ENCODE data around the gene HIBADH.

DNA sequence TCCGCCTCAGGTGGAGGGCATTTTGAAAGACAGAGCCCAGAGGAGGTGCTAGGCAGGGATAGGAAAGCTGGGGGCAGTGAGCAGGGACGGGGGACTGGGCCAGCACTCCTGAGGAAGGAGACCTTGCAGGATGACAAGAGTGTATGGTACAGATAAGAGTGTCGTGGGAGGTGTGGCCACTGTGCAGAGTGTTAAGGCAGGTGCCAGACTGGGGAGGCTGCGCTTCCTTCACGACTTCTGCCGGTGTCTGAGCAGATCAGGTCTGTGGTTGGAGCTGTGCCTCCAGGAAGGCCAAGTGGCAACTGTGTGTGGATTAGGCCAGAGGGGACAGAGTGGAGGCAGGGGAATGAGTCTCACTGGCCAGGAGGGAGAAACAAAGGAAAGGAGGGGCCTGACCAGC, 161.7 kb downstream of the HIBADH start:
- TF ChIP-seq POLR2AphosphoS5 (IDR thresholded peaks at IDR 0.05; ENCODE audit: low read depth, low read length): no peak
- TF ChIP-seq, protein P1, sequence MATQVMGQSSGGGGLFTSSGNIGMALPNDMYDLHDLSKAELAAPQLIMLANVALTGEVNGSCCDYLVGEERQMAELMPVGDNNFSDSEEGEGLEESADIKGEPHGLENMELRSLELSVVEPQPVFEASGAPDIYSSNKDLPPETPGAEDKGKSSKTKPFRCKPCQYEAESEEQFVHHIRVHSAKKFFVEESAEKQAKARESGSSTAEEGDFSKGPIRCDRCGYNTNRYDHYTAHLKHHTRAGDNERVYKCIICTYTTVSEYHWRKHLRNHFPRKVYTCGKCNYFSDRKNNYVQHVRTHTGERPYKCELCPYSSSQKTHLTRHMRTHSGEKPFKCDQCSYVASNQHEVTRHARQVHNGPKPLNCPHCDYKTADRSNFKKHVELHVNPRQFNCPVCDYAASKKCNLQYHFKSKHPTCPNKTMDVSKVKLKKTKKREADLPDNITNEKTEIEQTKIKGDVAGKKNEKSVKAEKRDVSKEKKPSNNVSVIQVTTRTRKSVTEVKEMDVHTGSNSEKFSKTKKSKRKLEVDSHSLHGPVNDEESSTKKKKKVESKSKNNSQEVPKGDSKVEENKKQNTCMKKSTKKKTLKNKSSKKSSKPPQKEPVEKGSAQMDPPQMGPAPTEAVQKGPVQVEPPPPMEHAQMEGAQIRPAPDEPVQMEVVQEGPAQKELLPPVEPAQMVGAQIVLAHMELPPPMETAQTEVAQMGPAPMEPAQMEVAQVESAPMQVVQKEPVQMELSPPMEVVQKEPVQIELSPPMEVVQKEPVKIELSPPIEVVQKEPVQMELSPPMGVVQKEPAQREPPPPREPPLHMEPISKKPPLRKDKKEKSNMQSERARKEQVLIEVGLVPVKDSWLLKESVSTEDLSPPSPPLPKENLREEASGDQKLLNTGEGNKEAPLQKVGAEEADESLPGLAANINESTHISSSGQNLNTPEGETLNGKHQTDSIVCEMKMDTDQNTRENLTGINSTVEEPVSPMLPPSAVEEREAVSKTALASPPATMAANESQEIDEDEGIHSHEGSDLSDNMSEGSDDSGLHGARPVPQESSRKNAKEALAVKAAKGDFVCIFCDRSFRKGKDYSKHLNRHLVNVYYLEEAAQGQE (IDR thresholded peaks at IDR 0.05; ENCODE audit: insufficient read depth in 1 of 2, low read depth in 2 of 2, low read length in 1 of 2): no peak
- TF ChIP-seq, protein P2, sequence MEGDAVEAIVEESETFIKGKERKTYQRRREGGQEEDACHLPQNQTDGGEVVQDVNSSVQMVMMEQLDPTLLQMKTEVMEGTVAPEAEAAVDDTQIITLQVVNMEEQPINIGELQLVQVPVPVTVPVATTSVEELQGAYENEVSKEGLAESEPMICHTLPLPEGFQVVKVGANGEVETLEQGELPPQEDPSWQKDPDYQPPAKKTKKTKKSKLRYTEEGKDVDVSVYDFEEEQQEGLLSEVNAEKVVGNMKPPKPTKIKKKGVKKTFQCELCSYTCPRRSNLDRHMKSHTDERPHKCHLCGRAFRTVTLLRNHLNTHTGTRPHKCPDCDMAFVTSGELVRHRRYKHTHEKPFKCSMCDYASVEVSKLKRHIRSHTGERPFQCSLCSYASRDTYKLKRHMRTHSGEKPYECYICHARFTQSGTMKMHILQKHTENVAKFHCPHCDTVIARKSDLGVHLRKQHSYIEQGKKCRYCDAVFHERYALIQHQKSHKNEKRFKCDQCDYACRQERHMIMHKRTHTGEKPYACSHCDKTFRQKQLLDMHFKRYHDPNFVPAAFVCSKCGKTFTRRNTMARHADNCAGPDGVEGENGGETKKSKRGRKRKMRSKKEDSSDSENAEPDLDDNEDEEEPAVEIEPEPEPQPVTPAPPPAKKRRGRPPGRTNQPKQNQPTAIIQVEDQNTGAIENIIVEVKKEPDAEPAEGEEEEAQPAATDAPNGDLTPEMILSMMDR (IDR thresholded peaks at IDR 0.05): no peak

Data from Panc1 (cell line).